ENCODE results near the gene VPS72.

The VPS72 gene

DNA sequence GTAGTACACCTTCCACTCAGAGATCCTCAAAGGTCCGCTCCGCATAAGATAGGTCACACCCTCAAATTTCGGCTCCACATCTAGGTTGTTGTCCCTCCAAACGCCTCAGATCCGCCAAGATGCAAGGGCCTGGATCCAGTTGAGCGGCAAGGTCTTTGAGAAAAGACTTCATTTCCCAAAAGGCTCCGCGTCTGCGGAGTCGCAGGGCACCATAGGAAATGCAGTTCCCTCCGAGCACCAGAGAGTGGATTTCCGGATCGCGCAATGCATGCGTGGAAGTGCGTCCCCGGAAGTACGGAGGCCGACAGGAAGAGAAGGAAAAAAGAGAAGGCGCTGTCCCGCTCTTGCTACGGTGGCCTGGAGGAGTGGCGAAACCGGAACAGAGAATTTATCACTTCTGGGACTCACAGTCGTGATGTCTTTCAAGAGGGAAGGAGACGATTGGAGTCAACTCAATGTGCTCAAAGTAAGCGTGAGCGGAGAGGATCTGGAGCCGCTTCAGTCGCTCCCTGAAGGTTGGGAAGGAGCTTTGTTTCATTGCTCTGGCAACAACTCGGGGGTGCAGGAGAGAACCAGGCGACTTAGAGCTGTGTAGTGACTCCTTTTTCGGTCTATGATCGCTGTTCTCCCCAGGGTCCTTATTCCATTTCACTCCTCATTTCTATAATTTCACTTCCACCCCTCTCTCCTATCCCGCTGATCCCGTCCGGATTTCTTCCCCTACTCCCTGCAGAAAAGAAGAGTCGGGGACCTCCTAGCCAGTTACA, 24.1 kb downstream of the VPS72 start, which contains the start of the genes LYSMD1 and SCNM1:
Gene LYSMD1, minus strand, starts transcription at position 165 of the 767 bp plus-strand sequence. CDS start 644 bp downstream, outside the sequence.
Gene SCNM1, plus strand, starts transcription at position 407 of the 767 bp plus-strand sequence. Its CDS starts 9 bp downstream, at position 416.
- TF ChIP-seq, protein P1, sequence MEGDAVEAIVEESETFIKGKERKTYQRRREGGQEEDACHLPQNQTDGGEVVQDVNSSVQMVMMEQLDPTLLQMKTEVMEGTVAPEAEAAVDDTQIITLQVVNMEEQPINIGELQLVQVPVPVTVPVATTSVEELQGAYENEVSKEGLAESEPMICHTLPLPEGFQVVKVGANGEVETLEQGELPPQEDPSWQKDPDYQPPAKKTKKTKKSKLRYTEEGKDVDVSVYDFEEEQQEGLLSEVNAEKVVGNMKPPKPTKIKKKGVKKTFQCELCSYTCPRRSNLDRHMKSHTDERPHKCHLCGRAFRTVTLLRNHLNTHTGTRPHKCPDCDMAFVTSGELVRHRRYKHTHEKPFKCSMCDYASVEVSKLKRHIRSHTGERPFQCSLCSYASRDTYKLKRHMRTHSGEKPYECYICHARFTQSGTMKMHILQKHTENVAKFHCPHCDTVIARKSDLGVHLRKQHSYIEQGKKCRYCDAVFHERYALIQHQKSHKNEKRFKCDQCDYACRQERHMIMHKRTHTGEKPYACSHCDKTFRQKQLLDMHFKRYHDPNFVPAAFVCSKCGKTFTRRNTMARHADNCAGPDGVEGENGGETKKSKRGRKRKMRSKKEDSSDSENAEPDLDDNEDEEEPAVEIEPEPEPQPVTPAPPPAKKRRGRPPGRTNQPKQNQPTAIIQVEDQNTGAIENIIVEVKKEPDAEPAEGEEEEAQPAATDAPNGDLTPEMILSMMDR (IDR thresholded peaks at IDR 0.05; ENCODE audit: borderline replicate concordance, insufficient read depth, low read depth, low read length): no peak
- peak within 1 kb of the TSS; percentile 84 for H3K4me3 ChIP-seq (ENCODE audit: low read depth, low read length)

DNA sequence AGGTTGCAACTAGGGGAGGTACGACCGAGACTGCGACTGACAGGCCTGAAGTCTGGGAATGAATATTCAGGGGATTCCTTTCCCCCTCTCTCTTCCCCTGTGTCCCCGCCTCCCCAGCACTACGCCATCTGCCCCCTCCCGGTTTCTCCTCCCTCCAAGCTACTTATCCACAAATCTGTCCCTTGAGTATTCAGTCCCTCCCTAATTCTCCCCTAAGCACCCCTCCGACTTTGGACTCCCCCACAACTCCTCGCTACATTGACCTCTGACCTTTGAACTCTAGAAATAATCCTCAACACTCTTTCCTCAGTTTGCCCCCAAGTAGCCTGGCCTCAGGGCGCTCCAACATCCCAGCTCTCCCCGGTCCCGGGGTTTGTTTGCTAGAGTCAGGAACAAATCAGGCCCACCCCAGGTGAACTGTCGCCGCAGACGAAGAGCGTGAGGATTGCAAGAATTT, 24.7 kb downstream of the VPS72 start:
- TF ChIP-seq, protein P1 (IDR thresholded peaks at IDR 0.05; ENCODE audit: borderline replicate concordance, insufficient read depth, low read depth, low read length): no peak
- peak overlapping the region; percentile 51 for H3K4me3 ChIP-seq (ENCODE audit: low read depth, low read length)

DNA sequence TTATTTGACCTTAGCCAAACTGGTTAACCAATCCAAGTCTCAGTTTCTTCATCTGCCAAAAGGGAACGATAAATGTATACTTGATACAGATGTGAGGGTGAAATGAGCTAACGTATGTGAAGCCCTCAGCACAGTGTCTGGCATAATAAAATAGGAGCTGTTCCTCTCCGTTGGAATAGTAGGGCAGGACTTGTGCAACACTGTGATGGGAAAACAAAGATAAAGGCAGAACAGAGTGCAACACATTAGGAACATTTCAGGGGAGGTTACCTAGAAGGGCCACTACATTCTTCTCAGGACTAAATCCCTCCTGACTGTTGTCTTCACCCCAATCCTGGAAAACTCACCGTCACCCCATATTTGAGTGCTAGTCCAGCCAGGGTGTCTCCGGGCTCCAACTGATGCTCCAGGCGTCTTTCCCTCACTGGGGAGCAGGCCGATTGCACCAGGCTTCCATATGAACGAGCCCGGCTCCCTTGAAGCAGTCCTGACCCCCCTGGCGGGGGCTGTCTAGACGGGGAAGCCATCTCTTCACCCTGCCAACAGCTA, 25.2 kb downstream of the VPS72 start:
- peak overlapping the region; percentile 51 for H3K4me3 ChIP-seq (ENCODE audit: low read depth, low read length)
- TF ChIP-seq, protein P1 (IDR thresholded peaks at IDR 0.05; ENCODE audit: borderline replicate concordance, insufficient read depth, low read depth, low read length): no peak

DNA sequence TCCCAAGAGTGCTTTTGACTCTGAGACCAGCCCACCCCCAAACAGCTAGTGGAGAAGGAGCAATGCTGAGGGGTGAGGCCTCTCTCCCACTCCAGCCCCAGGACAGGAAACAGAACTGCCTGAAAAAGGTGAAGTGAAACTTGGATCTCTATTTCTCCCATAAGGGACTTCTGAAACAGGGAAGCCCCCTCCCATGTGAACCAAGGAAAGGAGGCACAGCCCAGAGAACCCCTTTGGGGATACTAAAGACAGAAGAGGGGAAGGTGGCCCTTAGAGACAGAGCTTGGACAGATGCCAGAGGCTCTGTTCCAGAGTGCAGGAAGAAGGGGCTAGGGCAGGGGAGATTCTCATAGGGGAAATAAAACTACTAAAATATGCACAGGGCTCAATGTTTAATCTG, 30.6 kb downstream of the VPS72 start:
- no peak overlapping the region for H3K4me3 ChIP-seq (ENCODE audit: low read depth, low read length)
- TF ChIP-seq, protein P1 (IDR thresholded peaks at IDR 0.05; ENCODE audit: borderline replicate concordance, insufficient read depth, low read depth, low read length): no peak

DNA sequence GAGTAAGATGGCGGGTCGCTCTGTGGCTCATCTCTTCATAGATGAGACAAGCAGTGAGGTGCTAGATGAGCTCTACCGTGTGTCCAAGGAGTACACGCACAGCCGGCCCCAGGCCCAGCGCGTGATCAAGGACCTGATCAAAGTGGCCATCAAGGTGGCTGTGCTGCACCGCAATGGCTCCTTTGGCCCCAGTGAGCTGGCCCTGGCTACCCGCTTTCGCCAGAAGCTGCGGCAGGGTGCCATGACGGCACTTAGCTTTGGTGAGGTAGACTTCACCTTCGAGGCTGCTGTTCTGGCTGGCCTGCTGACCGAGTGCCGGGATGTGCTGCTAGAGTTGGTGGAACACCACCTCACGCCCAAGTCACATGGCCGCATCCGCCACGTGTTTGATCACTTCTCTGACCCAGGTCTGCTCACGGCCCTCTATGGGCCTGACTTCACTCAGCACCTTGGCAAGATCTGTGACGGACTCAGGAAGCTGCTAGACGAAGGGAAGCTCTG, 31.2 kb downstream of the VPS72 start:
- no peak overlapping the region for H3K4me3 ChIP-seq (ENCODE audit: low read depth, low read length)
- TF ChIP-seq, protein P1 (IDR thresholded peaks at IDR 0.05; ENCODE audit: borderline replicate concordance, insufficient read depth, low read depth, low read length): no peak

DNA sequence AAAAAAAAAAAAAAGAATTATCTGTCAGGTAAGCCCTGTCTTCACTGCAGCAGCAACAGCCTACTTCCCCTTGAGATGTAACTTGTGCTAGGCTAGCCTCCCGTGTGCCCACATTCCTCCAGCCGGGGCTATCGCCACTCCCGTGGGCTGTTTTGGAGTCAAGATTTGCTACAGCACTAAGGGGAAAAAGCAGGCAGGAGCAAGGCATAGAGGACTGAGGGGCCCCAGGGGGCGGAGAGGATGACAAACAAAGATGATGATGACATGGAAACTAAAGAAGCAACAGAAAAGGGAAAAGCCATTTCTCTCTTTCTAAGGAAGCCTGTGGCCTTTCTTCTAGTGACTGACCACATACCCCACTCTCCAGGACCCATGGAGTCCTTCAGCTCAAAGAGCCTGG, 31.7 kb downstream of the VPS72 start:
- TF ChIP-seq, protein P1 (IDR thresholded peaks at IDR 0.05; ENCODE audit: borderline replicate concordance, insufficient read depth, low read depth, low read length): no peak
- no peak overlapping the region for H3K4me3 ChIP-seq (ENCODE audit: low read depth, low read length)
